Naive thymus-derived CD4-positive, alpha-beta T cell (primary cell): ENCODE results near the gene E2F6. TPM values are rescaled to one million over a fixed set of nuclear protein-coding genes. Genes with fewer than 3 reads are reported as not detected.
A peak's percentile ranks its signal among the peaks of the same experiment; 100 is the strongest.

Source experiments
- ATAC-seq: fragments of 150-1000 bp; cut with Tn5 transposase; 2 replicates; pipeline ENCODE4 v1.10.0; 2021; ENCODE audit warnings: mild to moderate bottlenecking, moderate library complexity
- CTCF ChIA-PET: fragments of 350-600 bp; sonication (Branson Sonifier 250); formaldehyde crosslinking; loops from one replicate; lab custom pipeline; 2021; ENCODE audit warnings: antibody characterized with exemption; lab: Charles Lee
- POLR2A ChIA-PET: fragments of 350-600 bp; sonication (Branson Sonifier 250); formaldehyde crosslinking; loops from one replicate; lab custom pipeline; 2021; ENCODE audit warnings: antibody characterized with exemption, inconsistent platforms; lab: Charles Lee
- DNase-seq, 9 donors: peaks; one replicate each; pipeline versions ENCODE4 v3.0.0 to v3.0.0-alpha.2; 2020 to 2022; ENCODE audit warnings: mixed read lengths in 1 of 9
- H3K27ac ChIP-seq: one replicate; pipeline ENCODE4 v1.7.0; 2013; ENCODE audit warnings: mild to moderate bottlenecking, low read depth, low read length, moderate library complexity
- H3K27me3 ChIP-seq, 2 donors: one replicate each; pipeline ENCODE4 v1.7.0; 2013; ENCODE audit warnings: low read length in 2 of 2, mild to moderate bottlenecking in 2 of 2, moderate library complexity in 2 of 2; ENCODE audit not compliant: control insufficient read depth in 2 of 2, insufficient read depth in 2 of 2
- H3K36me3 ChIP-seq, 3 experiments: 1 replicate in 2 of 3; 2 replicates in 1 of 3; pipeline ENCODE4 v1.7.0; 2013; ENCODE audit warnings: low read length in 3 of 3, mild to moderate bottlenecking in 3 of 3, moderate library complexity in 1 of 3; ENCODE audit not compliant: insufficient read depth in 3 of 3, control insufficient read depth in 2 of 3
- H3K4me1 ChIP-seq, 2 donors: one replicate each; pipeline ENCODE4 v1.7.0; 2013; ENCODE audit warnings: low read length in 2 of 2, mild to moderate bottlenecking in 2 of 2, moderate library complexity in 1 of 2; ENCODE audit not compliant: control insufficient read depth in 2 of 2, insufficient read depth in 2 of 2
- H3K4me3 ChIP-seq: 2 replicates; pipeline ENCODE4 v1.7.0; 2013; ENCODE audit warnings: mild to moderate bottlenecking, low read length
- H3K9me3 ChIP-seq, 3 experiments: 1 replicate in 2 of 3; 2 replicates in 1 of 3; pipeline ENCODE4 v1.7.0; 2013; ENCODE audit warnings: low read length in 3 of 3; ENCODE audit not compliant: control insufficient read depth in 2 of 3
- H3K27ac Mint-ChIP-seq, 9 donors: one replicate each; pipeline ENCODE4 v1.8.0; 2020 to 2022; ENCODE audit warnings: mixed read lengths in 9 of 9, mild to moderate bottlenecking in 8 of 9, moderate library complexity in 5 of 9, inconsistent platforms in 2 of 9
- H3K27me3 Mint-ChIP-seq, 5 donors: one replicate each; pipeline ENCODE4 v1.8.0; 2021 to 2022; ENCODE audit warnings: mixed read lengths in 5 of 5, mild to moderate bottlenecking in 1 of 5
- H3K36me3 Mint-ChIP-seq, 5 donors: one replicate each; pipeline ENCODE4 v1.8.0; 2020 to 2022; ENCODE audit warnings: mixed read lengths in 5 of 5, mild to moderate bottlenecking in 3 of 5, inconsistent platforms in 1 of 5
- H3K4me1 Mint-ChIP-seq, 7 donors: one replicate each; pipeline ENCODE4 v1.8.0; 2020 to 2022; ENCODE audit warnings: mixed read lengths in 7 of 7, mild to moderate bottlenecking in 3 of 7, inconsistent platforms in 1 of 7
- H3K4me3 Mint-ChIP-seq, 10 donors: one replicate each; pipeline ENCODE4 v1.8.0; 2020 to 2022; ENCODE audit warnings: mild to moderate bottlenecking in 10 of 10, mixed read lengths in 10 of 10, moderate library complexity in 6 of 10, inconsistent platforms in 2 of 10
- H3K9me3 Mint-ChIP-seq, 11 donors: one replicate each; pipeline ENCODE4 v1.8.0; 2020 to 2022; ENCODE audit warnings: mixed read lengths in 11 of 11, mild to moderate bottlenecking in 4 of 11, inconsistent platforms in 1 of 11, moderate library complexity in 1 of 11
- intact Hi-C, 2 donors: fragments of 100-400 bp; cut with micrococcal nuclease; formaldehyde crosslinking; loops; one replicate each; pipeline ENCODE4 v1.15.1; 2023
- polyA plus RNA-seq, 2 donors: library from polyadenylated mRNA; unstranded; fragments of 300-500 nt; fragmentation: Illumina TruSeq; gene quantifications; one replicate each; pipeline ENCODE4 v1.2.3, GENCODE V29; 2021
- total RNA-seq, 6 experiments: library from RNA in 5 of 6; stranded (reverse) in 5 of 6; gene quantifications; 1 replicate in 5 of 6; 2 replicates in 1 of 6; pipeline ENCODE4 v1.2.3 and lab custom pipeline; 2021 to 2026

E2F6 gene
- total and polyA plus RNA-seq, 7 experiments from 2014 or later: 3.1 to 11.6 (median 6.7) TPM

DNA sequence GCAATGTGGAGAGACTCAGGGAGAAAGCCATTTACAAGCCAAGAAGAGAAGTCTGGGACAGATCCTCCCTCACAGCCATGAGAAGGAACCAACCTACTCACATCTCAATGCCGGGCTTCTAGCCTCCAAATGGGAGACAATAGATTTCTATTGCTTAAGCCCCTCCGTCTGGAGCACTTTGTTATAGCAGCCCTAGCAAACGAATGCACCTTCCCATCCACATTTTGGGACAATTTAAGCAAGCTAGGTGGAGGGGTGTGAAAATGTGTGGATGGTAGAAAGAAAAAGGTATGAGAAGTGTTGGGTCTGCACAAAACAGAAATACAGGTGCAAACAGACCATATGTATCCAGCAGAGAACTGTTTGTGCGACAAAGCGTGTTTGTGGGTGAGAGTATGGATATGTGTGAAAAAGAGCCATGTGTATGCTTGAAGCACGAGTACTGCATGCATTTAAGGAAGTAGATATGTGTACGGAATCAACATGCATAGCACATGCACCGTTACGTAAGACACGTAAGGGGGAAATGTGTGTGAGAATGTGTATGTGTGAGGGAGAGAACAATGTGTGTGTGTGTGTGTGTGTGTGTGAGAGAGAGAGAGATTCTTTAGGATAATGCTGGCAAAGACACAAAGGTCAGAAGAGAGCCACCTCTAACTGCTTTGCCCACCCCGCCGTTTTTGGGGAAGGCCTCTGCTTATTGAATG, 13.1 kb upstream of the E2F6 start:
- Histone ChIP-seq H3K27me3 (peaks cover 0 to 5% of the 10 kb centered on the region in 2 donors), H3K4me3 (no peak overlapping the region), H3K9me3 (no peaks in the 10 kb centered on the region), H3K36me3 (no peaks in the 10 kb centered on the region), H3K4me1 (no peaks in the 10 kb centered on the region), H3K27ac (no peak overlapping the region)
- peaks cover 36 to 49% (median 42%) of the 10 kb centered on the region in 5 donors for H3K27me3 Mint-ChIP-seq
- ChIA-PET POLR2A (no interaction called here), CTCF (interaction anchor here (1.1 kb wide), 1 partner anchor 1528 kb away, joined by 3 read pairs; no protein-coding TSS in a partner anchor)
- H3K4me3 Mint-ChIP-seq: no peak overlapping the region
- DNase-seq: no peak
- H3K36me3 Mint-ChIP-seq: no peaks in the 10 kb centered on the region
- peaks cover 0 to 16% (median 12%) of the 10 kb centered on the region in 7 donors for H3K4me1 Mint-ChIP-seq
- intact Hi-C loops: loop anchor here (1.0 to 5.0 kb wide), 9 partner anchors 103 to 1528 kb away; partner anchors contain the start of gene TRIB2 (in 1 of the 2)
- H3K27ac Mint-ChIP-seq: no peak overlapping the region
- no peak for ATAC-seq
- H3K9me3 Mint-ChIP-seq: peaks cover 0 to 2% (median 0%) of the 10 kb centered on the region in 11 donors

DNA sequence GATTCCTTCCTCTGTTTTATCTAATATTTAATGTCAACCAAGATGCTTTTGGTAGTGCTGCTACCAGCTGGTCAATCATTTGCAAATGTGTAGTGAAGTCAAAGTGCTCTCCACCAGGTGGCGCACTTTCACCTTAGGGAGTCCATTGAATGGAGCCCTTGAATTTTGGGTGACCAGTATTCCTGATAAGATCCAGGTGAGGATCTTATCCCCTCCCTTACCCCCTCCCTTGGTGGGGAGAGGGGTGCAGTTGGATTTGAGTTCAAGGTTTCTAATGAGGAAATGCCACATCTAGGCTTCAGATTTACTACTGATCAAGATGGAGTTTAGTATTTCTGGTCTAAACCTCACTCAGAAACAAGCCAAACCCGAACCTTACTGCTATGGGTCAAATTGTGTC, 12.0 kb upstream of the E2F6 start:
- no peaks in the 10 kb centered on the region for H3K36me3 ChIP-seq
- Mint-ChIP-seq H3K4me3 (no peak overlapping the region), H3K9me3 (peaks cover 0 to under 1% (median 0%) of the 10 kb centered on the region in 11 donors), H3K4me1 (peaks cover 0 to 8% (median 6%) of the 10 kb centered on the region in 7 donors), H3K36me3 (no peaks in the 10 kb centered on the region), H3K27me3 (peaks cover 28 to 39% (median 32%) of the 10 kb centered on the region in 5 donors), H3K27ac (no peak overlapping the region)
- DNase-seq (peak; percentile 44 to 79 (median 63)), ATAC-seq (peak; percentile 77)
- CTCF ChIA-PET: interaction anchor here (0.8 to 1.0 kb wide), 2 partner anchors 105 to 301 kb away, joined by 3 to 5 read pairs; no protein-coding TSS in a partner anchor
- no peaks in the 10 kb centered on the region for H3K9me3 ChIP-seq
- H3K4me1 ChIP-seq: no peaks in the 10 kb centered on the region
- intact Hi-C loops: loop anchor here (1.0 to 5.0 kb wide), 9 partner anchors 104 to 1529 kb away; partner anchors contain the start of gene TRIB2 (in 1 of the 2)
- no peak overlapping the region for H3K4me3 ChIP-seq
- H3K27me3 ChIP-seq: no peaks in the 10 kb centered on the region
- H3K27ac ChIP-seq: no peak overlapping the region
- POLR2A ChIA-PET: no interaction called here

DNA sequence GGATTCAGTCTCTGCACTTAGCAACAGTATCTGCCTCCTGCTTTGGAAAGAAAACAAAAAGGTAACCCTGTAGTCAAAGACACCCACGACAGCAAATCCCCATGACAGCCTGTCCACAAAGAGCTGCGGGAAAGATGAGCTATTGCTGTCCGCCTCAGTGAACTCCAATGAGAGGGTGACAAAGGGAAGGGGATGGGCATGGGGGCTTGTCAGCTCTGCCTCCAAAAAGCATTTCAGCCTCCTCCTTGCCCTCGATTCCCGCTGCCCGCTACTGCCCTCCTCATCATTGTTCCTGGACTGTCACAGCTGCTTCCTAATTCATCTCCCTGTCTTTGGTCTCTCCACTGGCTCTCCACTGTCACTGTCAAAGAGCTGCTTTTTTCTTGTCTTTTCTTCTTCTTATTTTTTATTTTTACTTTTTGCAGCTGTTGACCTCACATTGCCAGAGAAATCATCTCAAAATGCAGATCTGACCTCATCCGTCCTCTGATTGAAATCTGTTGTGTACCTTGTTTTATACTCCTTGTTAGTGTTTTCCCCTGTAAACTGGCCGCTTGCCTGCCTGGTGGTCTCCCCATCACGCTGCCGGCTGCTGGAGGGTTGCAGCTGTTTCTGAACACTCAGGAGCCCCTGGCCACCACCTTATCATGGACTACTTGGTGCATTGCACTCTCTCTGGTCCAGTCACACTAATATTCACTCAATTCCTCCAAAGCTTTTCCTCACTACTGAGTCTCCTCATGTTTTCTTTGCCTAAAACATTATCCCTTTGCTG, 7.9 kb upstream of the E2F6 start:
- POLR2A ChIA-PET: no interaction called here
- no peak overlapping the region for H3K27ac ChIP-seq
- no peaks in the 10 kb centered on the region for H3K4me1 ChIP-seq
- ATAC-seq (no peak), DNase-seq (no peak)
- peaks cover 0 to 4% (median 0%) of the 10 kb centered on the region in 7 donors for H3K4me1 Mint-ChIP-seq
- H3K36me3 Mint-ChIP-seq: peaks cover 0 to 10% (median 4%) of the 10 kb centered on the region in 5 donors
- H3K9me3 ChIP-seq: no peaks in the 10 kb centered on the region
- H3K36me3 ChIP-seq: no peaks in the 10 kb centered on the region
- intact Hi-C loops: no loop called here
- H3K4me3 ChIP-seq: no peak overlapping the region
- no peak overlapping the region for H3K27ac Mint-ChIP-seq
- no peak overlapping the region for H3K4me3 Mint-ChIP-seq
- H3K27me3 Mint-ChIP-seq: peaks cover 3 to 9% (median 5%) of the 10 kb centered on the region in 5 donors
- H3K9me3 Mint-ChIP-seq: peaks cover 0 to 5% (median 0%) of the 10 kb centered on the region in 11 donors
- CTCF ChIA-PET: no interaction called here
- H3K27me3 ChIP-seq: no peaks in the 10 kb centered on the region

DNA sequence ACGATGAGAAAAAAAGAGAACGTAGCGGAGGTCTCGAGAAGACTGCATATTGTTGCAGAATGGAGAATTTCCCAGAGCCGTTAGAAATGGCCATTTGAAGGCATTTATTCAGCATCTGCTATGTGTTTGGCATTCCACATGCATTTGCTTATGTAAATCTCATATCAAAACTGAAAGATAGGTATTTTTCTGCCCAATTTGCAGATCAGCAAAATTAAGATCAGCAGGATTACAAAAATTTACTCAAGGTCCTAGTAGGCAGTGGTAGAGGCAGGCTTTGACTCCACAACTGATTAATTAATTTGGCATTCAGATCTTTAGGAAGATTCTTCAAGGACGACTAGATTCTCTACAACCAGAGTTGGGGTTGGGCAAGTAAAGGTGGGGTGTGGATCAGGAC, 1.8 kb upstream of the E2F6 start:
- Histone ChIP-seq H3K27me3 (no peaks in the 10 kb centered on the region), H3K36me3 (peaks cover 0 to 10% (median 0%) of the 10 kb centered on the region in 3 experiments), H3K9me3 (no peaks in the 10 kb centered on the region), H3K4me1 (peaks cover 5 to 8% of the 10 kb centered on the region in 2 donors), H3K4me3 (no peak overlapping the region), H3K27ac (no peak overlapping the region)
- Mint-ChIP-seq H3K9me3 (peaks cover 0 to 5% (median 0%) of the 10 kb centered on the region in 11 donors), H3K27ac (no peak overlapping the region), H3K4me3 (peak overlapping the region in 5 of 10 donors; percentile 1 to 97 (median 34)), H3K36me3 (peaks cover 0 to 10% (median 7%) of the 10 kb centered on the region in 5 donors), H3K4me1 (peaks cover 24 to 38% (median 34%) of the 10 kb centered on the region in 7 donors), H3K27me3 (peaks cover 0 to 2% (median 0%) of the 10 kb centered on the region in 5 donors)
- ChIA-PET CTCF (interaction anchor here (0.8 kb wide), 1 partner anchor 335 kb away, joined by 4 read pairs; a partner anchor contains a TSS), POLR2A (interaction anchor here (0.5 kb wide), 1 partner anchor 1326 kb away, joined by 8 read pairs; no protein-coding TSS in a partner anchor)
- no peak for DNase-seq
- intact Hi-C loops: loop anchor here (2.0 to 5.0 kb wide), 6 partner anchors 123 to 1345 kb away; partner anchors contain the start of genes ROCK2 (in 1 of the 2) and RRM2 (in 1 of the 2)
- no peak for ATAC-seq

DNA sequence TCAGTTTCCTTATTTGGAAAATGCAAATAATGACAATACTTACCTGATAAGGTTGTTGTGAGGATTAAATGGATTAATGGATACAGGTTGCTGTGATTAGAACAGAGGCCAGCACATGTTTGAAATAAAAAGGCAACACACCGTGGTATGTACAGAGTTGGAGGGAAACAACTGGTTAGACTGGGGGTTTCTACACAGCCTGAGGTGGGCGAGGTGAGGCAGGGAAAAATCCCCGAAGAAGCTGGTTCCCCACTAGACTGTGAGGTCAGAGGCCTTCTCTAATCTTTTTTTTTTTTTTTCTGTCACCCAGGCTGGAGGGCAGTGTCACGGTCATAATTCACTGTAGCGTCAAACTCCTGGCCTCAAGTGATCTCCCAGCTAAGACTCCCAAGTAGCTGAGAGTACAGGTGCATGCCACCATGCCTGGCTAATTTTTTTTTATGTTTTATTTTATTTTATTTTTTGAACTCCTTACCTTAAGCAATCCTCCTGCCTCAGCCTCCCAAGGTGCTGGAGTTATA, 1.2 kb upstream of the E2F6 start:
- ChIA-PET CTCF (interaction anchor here (0.8 kb wide), 2 partner anchors 20 to 334 kb away, joined by 4 read pairs; a partner anchor contains a TSS), POLR2A (interaction anchor here (0.5 kb wide), 1 partner anchor 1326 kb away, joined by 8 read pairs; no protein-coding TSS in a partner anchor)
- Mint-ChIP-seq H3K27ac (peak overlapping the region in 6 of 9 donors; percentile 81 to 95 (median 90)), H3K4me3 (peak overlapping the region; percentile 91 to 99 (median 98)), H3K9me3 (peaks cover 0 to 5% (median 0%) of the 10 kb centered on the region in 11 donors), H3K27me3 (peaks cover 0 to 2% (median 0%) of the 10 kb centered on the region in 5 donors), H3K4me1 (peaks cover 27 to 42% (median 38%) of the 10 kb centered on the region in 7 donors), H3K36me3 (peaks cover 0 to 10% (median 7%) of the 10 kb centered on the region in 5 donors)
- Histone ChIP-seq H3K9me3 (no peaks in the 10 kb centered on the region), H3K27ac (no peak overlapping the region), H3K4me1 (peaks cover 5 to 8% of the 10 kb centered on the region in 2 donors), H3K27me3 (no peaks in the 10 kb centered on the region), H3K36me3 (peaks cover 0 to 10% (median 0%) of the 10 kb centered on the region in 3 experiments), H3K4me3 (peak overlapping the region; percentile 0)
- no peak for DNase-seq
- intact Hi-C loops: loop anchor here (2.0 to 5.0 kb wide), 6 partner anchors 122 to 1345 kb away; partner anchors contain the start of genes ROCK2 (in 1 of the 2) and RRM2 (in 1 of the 2)
- no peak for ATAC-seq
